ENCODE measurements around the gene JAML. TPM values are rescaled to one million over a fixed set of nuclear protein-coding genes. Genes with fewer than 3 reads are reported as not detected.
A peak's percentile ranks its signal among the peaks of the same experiment; 100 is the strongest.

The JAML gene
- total RNA-seq, 1 experiment from 2014 or later: not detected

- DNase-seq (ENCODE audit: low spot score): no peak
Observed at GRCh38 chr11:118215765-118216164, 9.0 kb downstream of the JAML start.

- DNase-seq (ENCODE audit: low spot score): no peak
Observed at GRCh38 chr11:118215262-118215661, 9.5 kb downstream of the JAML start.

GRCh38 chr11:118214210-118214914 is 10.4 kb downstream of the JAML start:
- DNase-seq (ENCODE audit: low spot score): no peak

DNA sequence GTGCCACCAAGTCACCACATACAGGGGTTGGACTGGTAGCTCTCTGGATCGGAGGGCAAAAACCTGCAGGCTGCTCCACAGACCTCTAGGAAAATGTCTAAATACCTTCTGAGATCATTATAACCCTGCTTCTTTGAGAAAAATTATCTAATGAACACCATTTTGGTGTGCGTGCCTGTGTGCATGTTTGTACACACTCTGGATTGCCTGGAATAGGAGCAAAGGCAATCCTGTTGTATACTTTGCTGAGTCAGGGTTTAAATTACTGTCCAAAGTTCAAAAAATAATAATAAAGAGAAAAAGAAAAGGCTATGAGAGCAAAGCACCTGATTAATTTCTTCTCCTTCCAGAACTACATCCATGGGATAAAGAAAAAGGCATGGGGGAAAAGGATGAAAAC is 11.0 kb downstream of the JAML start:
- DNase-seq (ENCODE audit: low spot score): no peak

DNA sequence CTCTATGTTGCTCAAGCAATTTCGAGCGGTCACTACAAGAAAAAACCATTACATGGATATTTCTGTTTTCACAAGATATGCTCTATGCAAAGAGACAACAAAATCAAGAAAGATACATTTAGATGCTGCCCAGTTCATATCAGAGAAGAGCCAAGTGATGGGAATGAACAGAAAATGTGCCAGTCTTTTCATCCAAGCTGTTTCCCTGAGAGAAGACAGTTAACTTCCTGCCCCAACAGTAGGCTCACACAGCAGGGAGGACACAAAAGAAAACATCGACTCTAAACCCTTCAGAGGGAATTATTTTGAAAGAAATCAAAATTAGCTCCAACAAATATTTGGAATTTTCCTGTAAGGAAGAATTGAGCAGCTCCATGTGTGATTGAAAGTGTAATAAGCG is 11.6 kb downstream of the JAML start:
- no peak for DNase-seq (ENCODE audit: low spot score)

- no peak for DNase-seq (ENCODE audit: low spot score)
Observed at GRCh38 chr11:118212781-118213191, 12.0 kb downstream of the JAML start.

DNA sequence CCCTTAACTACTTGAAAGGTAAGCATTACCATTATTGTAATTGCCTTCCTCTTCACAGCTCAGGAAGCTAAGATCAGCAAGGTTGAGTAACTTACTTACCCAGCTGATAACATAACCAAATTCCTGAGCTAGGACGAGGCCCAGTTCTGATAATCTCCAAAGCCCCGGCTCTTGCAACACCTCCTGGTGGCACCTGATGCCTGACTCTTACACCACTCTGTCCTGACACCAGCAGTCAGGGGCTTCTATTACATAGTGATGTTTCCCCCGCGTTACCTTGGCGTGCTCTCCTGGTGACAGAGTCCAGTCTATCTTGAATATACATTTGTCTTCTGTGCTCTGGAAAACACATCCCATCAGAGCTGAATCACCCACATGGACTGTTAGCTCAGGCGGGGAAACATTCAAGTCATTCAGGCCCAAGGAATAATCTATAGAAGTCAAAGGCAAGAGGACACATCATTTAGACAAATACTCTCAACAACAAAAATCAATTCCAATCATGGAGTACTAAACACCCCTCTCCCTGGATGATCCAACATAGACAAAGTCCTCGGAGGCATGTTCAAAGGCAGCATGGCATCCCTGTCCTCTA is 12.6 kb downstream of the JAML start:
- no peak for DNase-seq (ENCODE audit: low spot score)

DNA sequence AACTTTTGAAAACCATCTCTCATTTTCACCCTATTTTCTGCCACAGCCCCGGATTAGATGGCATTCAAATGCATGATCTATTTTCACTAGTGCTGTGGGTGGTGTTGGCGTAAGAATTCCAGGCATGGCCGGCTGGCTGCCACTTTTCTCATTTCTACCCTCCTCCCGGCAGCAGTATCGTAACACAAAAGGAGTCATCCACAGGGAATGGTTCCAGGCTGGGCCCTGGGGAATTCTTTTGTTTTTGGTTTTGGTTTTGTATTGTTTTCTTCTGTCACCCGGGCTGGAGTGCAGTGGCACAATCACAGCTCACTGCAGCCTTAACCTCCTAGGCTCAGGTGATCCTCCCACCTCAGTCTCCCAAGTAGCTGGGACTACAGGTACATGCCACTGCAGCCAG is 13.8 kb downstream of the JAML start:
- DNase-seq (ENCODE audit: low spot score): no peak

DNA sequence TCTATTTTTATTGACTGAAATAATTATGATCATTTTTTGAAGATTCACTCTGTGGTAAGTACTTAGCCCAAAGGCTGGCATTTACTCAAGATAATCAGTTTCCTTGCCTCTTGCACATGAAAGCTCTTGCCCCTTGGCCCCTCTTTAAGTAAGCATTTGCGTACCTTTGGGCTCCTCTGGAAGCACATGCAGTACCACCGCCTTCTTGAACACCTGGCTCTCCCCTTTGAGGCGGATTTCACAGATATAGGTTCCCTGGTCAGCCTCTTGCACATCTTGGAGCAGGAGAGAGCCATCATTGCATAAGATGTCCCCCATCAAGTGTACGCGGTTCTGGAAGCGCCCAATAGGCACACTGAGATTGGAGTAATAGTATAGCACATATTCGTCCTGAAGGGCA is 14.5 kb downstream of the JAML start:
- DNase-seq (ENCODE audit: low spot score): no peak

DNA sequence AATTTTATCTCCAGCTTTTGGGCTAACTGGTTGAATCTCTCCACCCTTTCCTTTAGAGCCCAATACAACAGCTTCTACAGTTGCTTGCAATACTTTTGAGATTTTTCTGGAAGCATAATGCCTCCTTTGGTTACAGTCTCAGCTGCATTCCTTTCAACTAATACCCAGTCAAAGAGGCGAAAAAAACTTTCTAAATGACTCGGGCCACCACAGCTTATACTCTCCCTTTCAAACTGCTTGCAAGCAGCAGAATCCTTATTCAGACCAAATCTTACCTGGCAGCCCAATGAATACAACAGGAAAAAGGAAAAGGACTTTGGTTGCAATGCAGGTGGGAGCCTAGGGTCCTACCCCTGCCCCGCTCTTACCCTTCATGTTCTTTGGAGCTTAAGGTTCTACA is 15.8 kb downstream of the JAML start:
- no peak for DNase-seq (ENCODE audit: low spot score)

DNA sequence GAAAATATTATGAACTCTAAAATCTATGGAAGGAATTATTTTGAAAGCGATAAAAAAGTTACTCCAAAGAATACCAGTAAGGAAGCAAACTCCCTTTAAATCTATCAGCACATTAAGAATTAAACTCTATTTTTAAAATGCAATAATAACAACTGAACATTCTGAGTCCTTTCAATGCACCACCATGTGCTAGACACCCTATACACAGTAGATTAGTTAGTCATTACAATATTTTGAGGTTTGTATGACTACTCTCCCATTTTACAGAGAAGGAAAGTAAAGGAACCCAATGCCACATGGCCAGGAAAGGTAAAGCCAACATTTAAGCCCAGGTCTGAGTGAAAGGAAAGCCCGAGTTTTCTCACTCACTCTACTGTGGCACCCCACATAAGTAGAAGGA is 17.7 kb downstream of the JAML start:
- no peak for DNase-seq (ENCODE audit: low spot score)

- DNase-seq (ENCODE audit: low spot score): peak; percentile 24
Observed at GRCh38 chr11:118206391-118207031, 18.3 kb downstream of the JAML start.

DNA sequence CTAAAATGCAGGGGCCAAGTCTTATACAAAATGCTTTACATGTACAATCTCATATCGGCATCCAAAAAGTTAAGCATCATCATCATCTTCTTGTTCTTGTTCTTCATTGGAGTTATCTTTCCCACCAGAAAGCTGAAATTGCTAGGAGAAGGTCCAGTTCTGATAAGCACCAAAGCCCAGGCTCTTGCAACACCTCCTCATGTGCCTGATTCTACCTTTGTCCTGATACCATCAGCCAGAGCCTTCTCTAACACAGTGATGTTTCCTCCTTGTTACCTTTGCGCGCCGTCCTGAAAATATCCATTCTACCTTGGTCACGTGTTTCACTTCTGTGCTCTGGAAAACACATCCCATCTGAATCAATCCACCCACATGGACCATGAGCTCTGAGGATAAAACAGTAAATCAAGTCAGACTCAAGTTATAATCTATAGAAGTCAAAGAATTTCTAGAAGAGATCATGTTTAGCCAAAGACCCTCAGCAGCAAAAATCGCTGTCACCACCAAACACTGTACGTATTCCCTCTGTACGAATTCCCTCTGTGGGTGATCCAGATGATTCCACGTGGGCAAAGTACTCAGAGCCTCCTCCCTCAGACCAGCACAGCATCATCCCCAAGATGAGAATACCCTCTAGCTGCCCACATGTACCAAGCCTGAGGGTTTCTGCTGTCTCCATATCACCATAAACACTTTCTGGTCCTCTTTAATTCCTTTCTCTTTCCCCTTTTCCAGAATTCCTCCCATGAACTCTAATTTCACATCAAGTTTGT is 19.0 kb downstream of the JAML start:
- no peak for DNase-seq (ENCODE audit: low spot score)

GRCh38 chr11:118202599-118203422 is 22.0 kb downstream of the JAML start:
- no peak for DNase-seq (ENCODE audit: low spot score)

- no peak for DNase-seq (ENCODE audit: low spot score)
Observed at GRCh38 chr11:118201966-118202365, 22.8 kb downstream of the JAML start.

DNA sequence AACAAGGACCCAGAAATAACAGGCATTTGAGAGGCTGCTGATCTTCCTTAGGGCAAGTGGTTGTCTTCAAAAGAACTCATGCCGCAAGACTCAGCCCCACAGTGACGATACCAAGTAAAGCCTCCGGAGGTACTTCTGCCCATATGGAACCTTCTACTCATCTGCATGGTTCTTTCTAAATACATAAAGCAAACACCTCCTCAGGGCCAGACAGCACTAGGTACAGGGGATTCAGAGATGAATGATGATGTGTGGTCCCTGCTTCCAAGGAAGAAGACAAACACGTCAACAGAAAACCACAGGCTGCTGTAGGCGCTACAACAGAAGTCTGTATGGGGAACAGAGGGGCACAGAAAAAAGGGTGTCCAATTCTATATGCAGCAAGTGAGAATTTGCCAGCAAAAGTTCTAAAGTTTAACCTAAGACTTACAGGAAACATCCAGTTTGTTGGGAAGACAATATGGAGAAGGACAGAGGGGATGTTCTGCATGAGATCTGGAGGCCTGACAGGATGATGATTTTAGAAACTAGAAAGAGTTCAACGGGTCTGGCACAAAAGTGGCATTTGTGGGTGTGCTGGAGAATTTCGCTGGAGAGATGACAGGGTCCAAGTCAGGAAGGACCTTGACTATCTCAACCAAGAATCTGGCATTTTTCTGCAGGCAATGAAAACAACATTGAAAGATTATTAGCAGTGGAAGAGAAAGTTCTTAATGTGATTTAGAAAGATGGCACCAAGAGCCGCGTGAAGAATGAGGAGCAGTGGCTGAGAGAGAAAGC is 23.7 kb downstream of the JAML start:
- DNase-seq (ENCODE audit: low spot score): no peak

GRCh38 chr11:118200497-118200896 is 24.3 kb downstream of the JAML start:
- DNase-seq (ENCODE audit: low spot score): no peak

- no peak for DNase-seq (ENCODE audit: low spot score)
Observed at GRCh38 chr11:118199135-118199534, 25.7 kb downstream of the JAML start.

DNA sequence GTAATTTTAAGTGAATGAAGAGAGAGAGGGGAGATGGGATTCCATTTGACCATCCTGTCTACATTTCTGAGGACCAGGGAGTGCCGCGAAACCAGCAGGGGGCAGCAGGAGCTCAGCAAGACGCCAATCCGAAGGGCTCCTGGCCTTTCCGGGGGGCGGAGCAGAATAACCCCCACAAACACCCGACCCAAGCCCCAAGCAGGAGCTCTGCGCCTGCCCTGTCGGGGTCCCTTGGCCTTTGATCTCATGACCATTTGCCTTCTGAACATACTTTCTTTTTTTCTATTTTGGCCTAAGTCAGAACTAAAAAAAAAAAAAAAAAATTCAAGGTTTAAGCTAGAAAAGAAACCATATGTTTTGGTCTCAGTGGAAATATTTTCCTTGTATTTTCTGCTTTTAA is 26.4 kb downstream of the JAML start:
- peak; percentile 58 for DNase-seq (ENCODE audit: low spot score)

- peak; percentile 72 for DNase-seq (ENCODE audit: low spot score)
Observed at GRCh38 chr11:118194835-118195627, 29.8 kb downstream of the JAML start.
